ENCODE measurements around the gene TMEM115. TPM values are rescaled to one million over a fixed set of nuclear protein-coding genes. Genes with fewer than 3 reads are reported as not detected.

TMEM115 gene
- total and polyA plus RNA-seq, 2 donors = 17.3 to 21.9 TPM

- Histone ChIP-seq H3K9me3 (ENCODE audit: control insufficient read depth in 2 of 2, insufficient read depth in 1 of 2, low read length in 1 of 2) (peaks cover 0 to 4% of the 10 kb centered on the region in 2 donors), H3K4me3 (ENCODE audit: low read length in 2 of 2) (peak within 1 kb of the TSS; percentile 16 to 31), H3K36me3 (ENCODE audit: control insufficient read depth in 2 of 2, insufficient read depth in 2 of 2, low read length in 1 of 2) (no peaks in the 10 kb centered on the region), H3K27me3 (ENCODE audit: control insufficient read depth in 2 of 2, insufficient read depth in 1 of 2, low read length in 1 of 2) (peaks cover 0 to 37% of the 10 kb centered on the region in 2 donors), H3K4me1 (ENCODE audit: control insufficient read depth in 2 of 2, insufficient read depth in 2 of 2, low read length in 2 of 2) (peaks cover 27 to 56% of the 10 kb centered on the region in 2 donors), H3K27ac (ENCODE audit: low read depth in 1 of 2, low read length in 1 of 2) (peak within 1 kb of the TSS; percentile 51 to 77)
- DNase-seq (ENCODE audit: low read depth in 6 of 9, low spot score in 9 of 9) = peak in 2 of 9 donors; percentile 51 to 66
- 3% methylated on average over 85 of the region's 85 CpGs for WGBS
Measured at GRCh38 chr3:50340448-50341329, 18.6 kb downstream of the TMEM115 start, which contains the start of gene RASSF1. RASSF1 (minus strand) TSS chr3:50340836; CDS start chr3:50340805, 31 bp downstream.

GRCh38 chr3:50340147-50340447 lies 19.2 kb downstream of the TMEM115 start:
- DNase-seq (ENCODE audit: low read depth in 6 of 9, low spot score in 9 of 9) = no peak
- no peaks in the 10 kb centered on the region for H3K36me3 ChIP-seq (ENCODE audit: control insufficient read depth in 2 of 2, insufficient read depth in 2 of 2, low read length in 1 of 2)
- H3K4me3 ChIP-seq (ENCODE audit: low read length in 2 of 2) = peak overlapping the region; percentile 16 to 31
- 8% methylated on average over 9 of the region's 9 CpGs for WGBS
- peaks cover 0 to 32% of the 10 kb centered on the region in 2 donors for H3K27me3 ChIP-seq (ENCODE audit: control insufficient read depth in 2 of 2, insufficient read depth in 1 of 2, low read length in 1 of 2)
- peak overlapping the region; percentile 4 to 77 for H3K27ac ChIP-seq (ENCODE audit: low read depth in 1 of 2, low read length in 1 of 2)
- peaks cover 24 to 56% of the 10 kb centered on the region in 2 donors for H3K4me1 ChIP-seq (ENCODE audit: control insufficient read depth in 2 of 2, insufficient read depth in 2 of 2, low read length in 2 of 2)
- H3K9me3 ChIP-seq (ENCODE audit: control insufficient read depth in 2 of 2, insufficient read depth in 1 of 2, low read length in 1 of 2) = peaks cover 0 to 4% of the 10 kb centered on the region in 2 donors

GRCh38 chr3:50339485-50340146 lies 19.7 kb downstream of the TMEM115 start:
- Histone ChIP-seq H3K9me3 (ENCODE audit: control insufficient read depth in 2 of 2, insufficient read depth in 1 of 2, low read length in 1 of 2) (peaks cover 0 to 4% of the 10 kb centered on the region in 2 donors), H3K4me1 (ENCODE audit: control insufficient read depth in 2 of 2, insufficient read depth in 2 of 2, low read length in 2 of 2) (peaks cover 24 to 60% of the 10 kb centered on the region in 2 donors), H3K4me3 (ENCODE audit: low read length in 2 of 2) (peak overlapping the region; percentile 16 to 31), H3K36me3 (ENCODE audit: control insufficient read depth in 2 of 2, insufficient read depth in 2 of 2, low read length in 1 of 2) (peaks cover 0 to 2% of the 10 kb centered on the region in 2 donors), H3K27ac (ENCODE audit: low read depth in 1 of 2, low read length in 1 of 2) (no peak overlapping the region), H3K27me3 (ENCODE audit: control insufficient read depth in 2 of 2, insufficient read depth in 1 of 2, low read length in 1 of 2) (peaks cover 0 to 32% of the 10 kb centered on the region in 2 donors)
- DNase-seq (ENCODE audit: low read depth in 6 of 9, low spot score in 9 of 9) = no peak
- WGBS = 71% methylated on average over 14 of the region's 14 CpGs

DNA sequence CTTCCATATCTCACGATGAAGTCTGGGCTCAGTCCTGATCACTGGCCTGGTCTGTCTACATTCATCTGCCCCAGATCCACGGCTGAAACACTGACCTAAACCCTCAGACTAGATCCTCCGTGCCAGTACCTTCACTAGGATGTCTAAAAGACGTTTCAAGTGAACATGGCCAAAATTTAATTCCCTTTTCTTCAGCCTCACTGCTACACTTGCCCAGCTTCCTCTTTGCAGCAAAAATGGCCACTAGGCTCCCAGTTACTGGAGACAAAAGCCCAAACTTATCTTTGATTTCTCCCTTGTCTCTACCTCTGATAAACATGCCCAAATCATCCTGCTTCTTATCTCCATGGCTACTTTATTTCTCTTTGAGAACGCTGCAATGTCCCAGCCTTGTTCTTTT lies 20.4 kb downstream of the TMEM115 start:
- H3K4me1 ChIP-seq (ENCODE audit: control insufficient read depth in 2 of 2, insufficient read depth in 2 of 2, low read length in 2 of 2) = peaks cover 24 to 66% of the 10 kb centered on the region in 2 donors
- H3K4me3 ChIP-seq (ENCODE audit: low read length in 2 of 2) = peak overlapping the region in 1 of 2 donors; percentile 86
- H3K9me3 ChIP-seq (ENCODE audit: control insufficient read depth in 2 of 2, insufficient read depth in 1 of 2, low read length in 1 of 2) = peaks cover 0 to 4% of the 10 kb centered on the region in 2 donors
- H3K27ac ChIP-seq (ENCODE audit: low read depth in 1 of 2, low read length in 1 of 2) = peak overlapping the region; percentile 19 to 61
- DNase-seq (ENCODE audit: low read depth in 6 of 9, low spot score in 9 of 9) = no peak
- peaks cover 0 to 8% of the 10 kb centered on the region in 2 donors for H3K36me3 ChIP-seq (ENCODE audit: control insufficient read depth in 2 of 2, insufficient read depth in 2 of 2, low read length in 1 of 2)
- H3K27me3 ChIP-seq (ENCODE audit: control insufficient read depth in 2 of 2, insufficient read depth in 1 of 2, low read length in 1 of 2) = peaks cover 0 to 32% of the 10 kb centered on the region in 2 donors
- 31% methylated on average over 5 of the region's 5 CpGs for WGBS

DNA sequence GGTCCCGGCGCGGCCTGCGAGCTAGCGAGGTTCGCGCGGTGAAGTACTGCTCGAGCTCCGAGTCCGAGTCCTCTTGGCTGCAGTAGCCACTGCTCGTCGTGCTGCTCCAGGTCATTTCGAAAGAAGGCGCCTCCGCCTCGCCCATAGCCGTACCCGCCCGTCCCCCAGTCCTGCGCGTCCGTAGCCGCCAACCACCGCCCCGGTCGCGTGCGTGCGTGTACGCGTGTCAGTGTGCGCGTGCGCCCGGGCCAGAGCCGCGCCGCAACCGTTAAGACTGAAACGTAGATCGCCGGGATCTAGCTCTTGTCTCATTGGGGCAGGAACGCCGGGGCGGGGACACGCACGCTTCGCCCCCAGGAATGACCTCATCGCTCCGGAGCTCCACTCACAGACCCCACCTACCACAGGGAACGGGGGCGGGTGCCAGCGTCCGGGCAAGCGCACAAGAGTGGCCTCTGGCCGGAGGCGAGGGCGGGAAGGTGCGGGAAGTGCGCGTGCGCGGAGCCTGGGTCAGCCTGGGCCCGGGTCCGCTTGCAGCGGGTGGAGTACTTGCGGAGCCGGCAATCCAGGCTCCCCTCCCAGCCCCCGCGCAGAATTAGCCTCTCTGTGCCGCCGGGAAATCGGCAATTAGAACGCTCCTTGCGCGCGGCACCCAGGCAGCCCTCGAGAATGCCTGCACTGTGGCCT lies 22.0 kb downstream of the TMEM115 start:
- H3K27ac ChIP-seq (ENCODE audit: low read depth in 1 of 2, low read length in 1 of 2) = peak overlapping the region; percentile 96 to 97
- H3K9me3 ChIP-seq (ENCODE audit: control insufficient read depth in 2 of 2, insufficient read depth in 1 of 2, low read length in 1 of 2) = peaks cover 0 to 4% of the 10 kb centered on the region in 2 donors
- H3K36me3 ChIP-seq (ENCODE audit: control insufficient read depth in 2 of 2, insufficient read depth in 2 of 2, low read length in 1 of 2) = peaks cover 1 to 15% of the 10 kb centered on the region in 2 donors
- H3K27me3 ChIP-seq (ENCODE audit: control insufficient read depth in 2 of 2, insufficient read depth in 1 of 2, low read length in 1 of 2) = peaks cover 0 to 32% of the 10 kb centered on the region in 2 donors
- H3K4me3 ChIP-seq (ENCODE audit: low read length in 2 of 2) = peak overlapping the region; percentile 68 to 86
- peak; percentile 78 to 97 (median 87) for DNase-seq (ENCODE audit: low read depth in 6 of 9, low spot score in 9 of 9)
- peaks cover 24 to 70% of the 10 kb centered on the region in 2 donors for H3K4me1 ChIP-seq (ENCODE audit: control insufficient read depth in 2 of 2, insufficient read depth in 2 of 2, low read length in 2 of 2)
- under 1% methylated on average over 79 of the region's 79 CpGs for WGBS

GRCh38 chr3:50336452-50337174 lies 22.7 kb downstream of the TMEM115 start:
- H3K9me3 ChIP-seq (ENCODE audit: control insufficient read depth in 2 of 2, insufficient read depth in 1 of 2, low read length in 1 of 2) = peaks cover 0 to 4% of the 10 kb centered on the region in 2 donors
- peaks cover 0 to 32% of the 10 kb centered on the region in 2 donors for H3K27me3 ChIP-seq (ENCODE audit: control insufficient read depth in 2 of 2, insufficient read depth in 1 of 2, low read length in 1 of 2)
- H3K36me3 ChIP-seq (ENCODE audit: control insufficient read depth in 2 of 2, insufficient read depth in 2 of 2, low read length in 1 of 2) = peaks cover 8 to 22% of the 10 kb centered on the region in 2 donors
- peaks cover 24 to 69% of the 10 kb centered on the region in 2 donors for H3K4me1 ChIP-seq (ENCODE audit: control insufficient read depth in 2 of 2, insufficient read depth in 2 of 2, low read length in 2 of 2)
- peak overlapping the region; percentile 68 to 86 for H3K4me3 ChIP-seq (ENCODE audit: low read length in 2 of 2)
- DNase-seq (ENCODE audit: low read depth in 6 of 9, low spot score in 9 of 9) = peak in 3 of 9 donors; percentile 30 to 55 (median 42)
- WGBS = 4% methylated on average over 31 of the region's 31 CpGs
- H3K27ac ChIP-seq (ENCODE audit: low read depth in 1 of 2, low read length in 1 of 2) = peak overlapping the region; percentile 96 to 97

GRCh38 chr3:50334339-50335075 lies 24.8 kb downstream of the TMEM115 start:
- Histone ChIP-seq H3K9me3 (ENCODE audit: control insufficient read depth in 2 of 2, insufficient read depth in 1 of 2, low read length in 1 of 2) (no peaks in the 10 kb centered on the region), H3K36me3 (ENCODE audit: control insufficient read depth in 2 of 2, insufficient read depth in 2 of 2, low read length in 1 of 2) (peaks cover 29 to 43% of the 10 kb centered on the region in 2 donors), H3K27ac (ENCODE audit: low read depth in 1 of 2, low read length in 1 of 2) (peak overlapping the region in 1 of 2 donors; percentile 66), H3K27me3 (ENCODE audit: control insufficient read depth in 2 of 2, insufficient read depth in 1 of 2, low read length in 1 of 2) (peaks cover 0 to 13% of the 10 kb centered on the region in 2 donors), H3K4me3 (ENCODE audit: low read length in 2 of 2) (no peak overlapping the region), H3K4me1 (ENCODE audit: control insufficient read depth in 2 of 2, insufficient read depth in 2 of 2, low read length in 2 of 2) (peaks cover 19 to 49% of the 10 kb centered on the region in 2 donors)
- 92% methylated on average over 5 of the region's 5 CpGs for WGBS
- no peak for DNase-seq (ENCODE audit: low read depth in 6 of 9, low spot score in 9 of 9)

All from thymus (tissue), 11 donors.